Stimulated activated CD8-positive, alpha-beta memory T cell treated with anti-CD3 and anti-CD28 coated beads, Interleukin-12 subunit alpha, Interleukin-12 subunit beta, amount 100 ng/mL, for 24 hours (primary cell): ENCODE results near the gene RAI1.
A peak's percentile ranks its signal among the peaks of the same experiment; 100 is the strongest.
"Not testable (repeated sequence)": the region's sequence is repeated elsewhere in the genome, so short reads cannot be mapped to it uniquely, and the experiment has no call there.

Source experiments
- DNase-seq: peaks from one replicate; pipeline ENCODE4 v3.0.0-alpha.2; 2020; ENCODE audit errors: extremely low read depth

Gene RAI1

DNA sequence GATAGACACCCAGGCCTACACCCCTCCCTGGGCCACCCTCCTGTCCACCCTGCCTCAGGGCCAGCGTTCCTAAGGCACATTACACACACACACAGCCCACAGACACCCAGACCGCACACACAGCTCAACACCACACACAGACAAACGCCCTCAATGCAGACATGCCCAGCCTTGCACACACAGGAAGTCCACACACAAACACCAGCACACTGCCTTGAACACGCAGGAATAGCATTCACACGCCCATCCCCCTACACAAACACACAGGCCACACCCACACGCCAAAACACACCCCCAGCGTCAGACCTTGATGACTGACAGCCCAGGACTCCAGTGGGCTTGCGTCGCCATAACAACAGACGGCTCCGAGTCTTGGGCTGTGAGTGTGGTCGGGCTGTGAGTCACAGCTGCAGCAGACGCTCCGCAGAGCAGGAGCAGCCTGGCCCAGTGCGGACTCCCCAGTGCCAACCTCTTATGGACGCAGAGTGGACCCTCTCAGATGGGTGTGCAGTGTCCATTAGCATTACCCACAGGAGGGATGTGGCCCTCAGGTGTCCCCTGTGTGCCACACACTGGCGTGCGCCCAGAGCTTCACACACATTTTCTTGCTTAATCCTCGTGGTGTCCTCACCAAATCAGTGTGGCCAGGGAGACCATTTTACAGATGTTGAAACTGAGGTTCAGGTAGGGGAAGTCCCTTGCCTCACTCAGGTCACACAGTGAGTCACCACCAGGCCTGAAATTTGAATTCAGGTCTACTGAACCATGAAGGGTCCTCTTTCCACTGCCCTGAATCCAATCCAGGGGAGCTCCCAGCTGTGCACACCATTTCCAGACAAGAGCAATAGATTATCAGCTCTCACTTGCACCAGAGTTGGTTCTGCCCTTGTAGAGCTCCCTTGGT is 17.8 kb upstream of the RAI1 start:
- DNase-seq: peak; percentile 59

GRCh38 chr17:17664064-17664452 is 17.2 kb upstream of the RAI1 start:
- no peak for DNase-seq

- no peak for DNase-seq
These were observed 16.0 kb upstream of the RAI1 start for GRCh38 chr17:17665255-17665654.

DNA sequence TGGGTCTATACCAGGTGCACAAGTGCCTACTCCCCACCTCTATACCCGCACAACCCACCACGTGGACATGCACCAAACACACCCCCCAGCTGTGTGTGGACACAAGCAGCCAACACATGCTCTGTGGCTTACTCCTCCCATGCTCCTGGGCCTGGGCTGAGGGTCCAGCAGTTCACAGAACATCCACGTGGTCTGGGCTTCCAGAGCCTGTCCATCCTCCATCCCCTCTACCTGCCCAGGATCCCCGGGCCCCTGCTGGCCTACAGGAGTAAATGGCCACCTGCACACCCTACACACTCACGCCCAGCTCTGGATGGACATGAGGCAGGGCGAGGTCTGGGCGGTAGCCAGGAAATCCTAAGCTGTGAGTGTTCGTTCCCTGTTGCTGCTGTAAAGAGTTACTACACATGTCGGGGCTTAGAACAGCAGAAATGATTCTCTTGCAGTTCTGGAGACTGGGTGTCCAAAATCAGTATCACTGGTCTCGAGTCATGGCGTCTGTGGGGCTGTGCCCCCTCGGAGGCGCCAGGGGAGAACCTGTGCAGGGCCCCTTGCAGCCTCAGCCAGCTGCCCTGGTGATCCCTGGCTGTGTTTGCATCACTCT is 15.0 kb upstream of the RAI1 start:
- no peak for DNase-seq

- DNase-seq: no peak
These were observed 14.0 kb upstream of the RAI1 start for GRCh38 chr17:17667231-17667630.

DNA sequence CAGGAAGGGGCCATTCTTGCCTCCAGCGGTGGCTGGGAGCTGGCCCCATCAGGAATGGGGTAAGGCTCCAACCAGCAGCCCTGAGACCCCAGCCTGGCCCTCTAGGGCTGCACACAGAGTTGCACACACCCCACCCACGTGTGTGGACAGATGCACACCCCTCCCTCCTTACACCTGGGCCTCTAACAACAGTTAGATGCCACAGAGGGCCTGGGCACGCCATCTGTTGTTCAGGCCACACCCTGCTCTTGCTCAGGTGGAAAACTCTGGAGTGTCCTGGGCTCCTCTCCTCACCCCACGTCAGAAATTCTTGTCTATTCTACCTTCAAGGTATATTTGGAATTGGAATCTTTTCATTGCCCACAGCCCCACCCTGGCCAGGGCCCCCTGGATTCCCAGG is 13.3 kb upstream of the RAI1 start:
- DNase-seq: no peak

DNA sequence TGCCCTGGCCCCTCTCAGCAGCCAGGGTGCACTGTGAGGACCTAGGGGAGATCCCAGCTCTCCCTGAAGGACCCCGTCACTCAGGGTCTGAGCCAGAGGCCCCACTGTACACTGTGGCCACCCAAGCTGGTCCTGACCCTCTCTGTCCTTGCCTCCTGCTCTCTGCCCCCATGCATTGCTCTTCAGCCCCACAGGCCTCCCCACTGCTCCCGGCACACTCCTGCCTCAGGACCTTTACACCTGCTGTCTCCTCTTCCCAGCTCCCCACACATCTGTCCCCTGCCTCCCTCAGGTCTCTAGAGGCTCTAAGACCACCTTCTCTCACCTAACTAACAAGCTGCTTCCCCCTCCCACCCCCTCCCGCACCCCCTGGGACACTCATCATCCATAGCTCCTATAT is 12.9 kb upstream of the RAI1 start:
- DNase-seq: no peak

- DNase-seq: no peak
These were observed 12.3 kb upstream of the RAI1 start for GRCh38 chr17:17668775-17669579.

DNA sequence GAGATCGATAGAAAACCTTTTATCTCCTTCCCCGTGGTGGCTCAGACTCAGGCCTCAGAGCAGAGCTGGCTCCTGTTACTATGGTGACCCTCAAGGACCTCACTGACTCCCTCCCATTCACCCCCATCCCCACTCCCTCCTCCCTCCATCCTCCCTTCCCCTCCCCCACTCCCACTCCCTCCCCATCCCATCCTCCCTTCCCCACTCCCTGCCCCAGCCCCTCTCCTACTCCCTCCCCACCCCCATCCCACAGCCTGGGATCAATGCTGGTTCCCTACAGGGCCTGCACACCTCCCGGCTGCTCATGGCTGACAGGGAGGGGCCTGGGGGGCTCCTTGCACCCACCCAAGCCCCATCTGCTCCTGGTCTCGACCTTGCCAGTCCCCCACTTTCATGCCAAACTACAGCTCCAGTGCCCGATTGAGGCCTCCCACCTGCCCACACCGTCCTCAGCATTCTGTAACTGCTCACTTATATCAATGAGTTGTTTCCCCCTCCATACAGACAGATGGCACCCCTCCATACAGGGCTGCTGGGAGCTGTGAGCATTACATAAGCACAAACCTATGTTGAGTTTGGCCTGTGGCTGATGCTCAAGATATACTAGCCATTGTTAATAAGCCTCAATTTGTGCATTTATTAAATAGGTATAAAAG is 11.6 kb upstream of the RAI1 start:
- no peak for DNase-seq

GRCh38 chr17:17670701-17671305 is 10.5 kb upstream of the RAI1 start:
- no peak for DNase-seq

DNA sequence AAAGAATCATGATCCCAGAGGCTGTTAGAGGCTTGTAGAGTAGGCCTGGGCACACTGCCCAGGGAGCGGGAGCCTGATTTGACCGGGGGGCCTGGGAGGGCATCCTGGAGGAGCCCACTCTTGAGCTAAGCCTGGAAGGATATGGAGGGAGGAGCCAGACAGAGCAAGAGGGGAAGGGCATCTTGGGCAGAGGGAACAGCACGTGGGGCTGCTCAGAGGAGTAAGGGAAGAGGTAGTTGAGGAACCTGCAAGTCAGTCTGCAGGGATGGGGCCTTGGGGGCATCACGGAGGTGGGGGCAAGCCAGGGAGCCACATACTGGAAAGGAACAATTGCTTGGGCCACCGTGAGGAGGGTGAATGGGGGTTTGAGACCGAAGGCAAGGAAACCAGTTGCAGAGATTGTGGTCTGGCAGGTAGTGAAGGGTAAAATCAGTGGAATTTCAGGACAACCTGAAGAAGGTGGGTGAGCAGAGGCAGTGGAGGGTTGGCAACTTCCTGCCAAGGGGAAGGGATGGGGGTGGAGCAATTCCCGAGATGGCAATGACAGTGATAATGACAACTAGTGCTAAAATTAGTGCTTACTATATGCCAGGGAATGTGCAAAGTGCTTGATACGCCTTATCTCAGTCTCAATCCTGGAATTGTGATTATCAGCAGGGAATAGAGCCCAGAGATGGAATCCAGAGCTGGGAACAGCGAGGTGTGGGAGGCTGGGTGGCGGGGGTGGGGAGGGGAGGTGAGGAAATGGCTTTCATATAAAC is 9.7 kb upstream of the RAI1 start:
- DNase-seq: no peak

DNA sequence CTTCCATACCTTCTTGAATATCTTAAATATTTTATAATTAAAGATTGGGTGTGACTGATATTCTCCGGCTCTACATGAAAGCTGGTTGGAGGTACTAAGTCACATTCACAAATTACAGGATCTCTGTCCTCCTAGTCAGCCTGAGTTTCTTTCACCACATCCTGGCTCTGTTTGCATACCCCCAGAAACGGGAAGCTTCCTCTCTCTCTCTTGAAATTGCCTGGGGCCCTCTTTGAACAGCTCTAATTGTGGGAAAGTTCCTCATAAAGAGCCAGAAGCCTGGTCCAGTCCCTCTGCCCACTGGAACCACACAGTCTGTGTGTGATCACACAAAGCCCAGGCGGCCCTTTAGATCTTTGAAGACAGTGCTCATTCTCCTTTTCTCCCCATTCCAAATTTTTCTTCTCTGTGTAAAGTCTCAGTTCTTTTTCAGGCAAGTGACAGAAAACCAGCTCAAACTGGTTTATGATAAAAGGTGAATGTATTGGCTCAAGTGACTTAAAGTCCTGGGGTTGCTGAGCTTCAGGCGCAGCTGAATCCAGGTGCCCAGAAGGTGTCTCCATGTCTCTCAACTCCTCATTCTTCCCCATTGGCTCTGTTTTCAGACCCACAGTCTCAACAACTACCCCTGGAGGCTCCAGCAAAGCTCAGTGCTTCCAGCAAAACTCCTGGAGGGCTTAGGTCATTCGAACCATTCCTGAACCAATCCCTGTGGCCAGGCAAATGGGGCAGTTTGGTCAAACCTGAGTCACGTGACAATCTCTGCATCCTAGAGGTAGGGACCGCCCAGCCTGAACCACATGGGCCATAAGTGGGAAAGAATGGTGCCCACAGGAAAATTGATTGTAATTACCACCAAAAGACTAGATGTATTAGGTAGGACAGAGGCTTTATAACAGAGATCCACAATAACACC is 8.5 kb upstream of the RAI1 start:
- DNase-seq: no peak

DNA sequence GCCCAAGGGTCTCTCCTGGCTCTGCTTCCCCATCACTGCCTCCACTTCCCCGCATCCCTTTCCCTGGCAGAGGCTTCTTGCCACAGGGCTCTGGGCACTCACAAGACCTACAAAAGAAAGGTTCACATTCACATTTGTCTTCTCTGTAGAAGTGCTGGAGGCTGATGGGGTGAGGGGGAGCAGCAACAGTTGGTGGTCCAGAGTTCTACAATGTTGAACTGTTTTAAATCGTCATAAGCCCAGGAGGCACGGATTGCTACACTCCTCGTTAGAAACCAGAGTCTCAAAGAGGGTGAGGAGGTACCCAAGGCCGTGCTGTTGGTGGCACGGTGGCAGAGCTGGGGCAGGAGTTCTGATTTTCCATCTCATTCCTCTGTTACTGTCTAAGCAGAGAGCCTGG is 5.8 kb upstream of the RAI1 start:
- DNase-seq: no peak

DNA sequence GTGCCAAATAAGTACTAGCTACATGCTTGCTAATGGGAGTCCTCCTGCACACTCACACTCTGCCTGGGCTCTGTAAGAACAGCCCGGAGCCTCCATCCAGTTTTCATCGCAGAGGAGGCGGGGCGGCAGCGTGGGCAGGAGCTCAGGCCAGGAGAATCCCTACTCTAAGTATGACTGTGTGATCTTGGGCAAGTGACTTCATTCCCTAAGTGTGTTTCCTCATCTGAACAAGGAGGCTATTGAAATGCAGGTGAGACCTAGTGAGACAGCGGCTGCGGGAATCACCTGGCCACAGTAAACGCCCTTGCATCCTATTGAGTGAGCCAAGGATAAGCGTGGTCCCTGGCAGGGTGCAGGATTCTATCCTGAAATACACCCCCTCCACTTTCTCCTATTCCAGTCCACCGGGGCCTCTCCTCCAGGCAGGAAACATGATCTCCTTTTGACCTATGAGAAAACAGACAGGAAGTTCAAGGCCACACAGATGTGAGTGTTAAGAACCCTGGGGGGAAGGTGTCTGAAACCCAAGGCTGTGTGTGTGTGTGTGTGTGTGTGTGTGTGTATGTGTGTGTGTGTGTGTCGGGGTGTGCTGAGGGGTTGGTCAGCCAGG is 5.2 kb upstream of the RAI1 start:
- DNase-seq: no peak

GRCh38 chr17:17676752-17677151 is 4.5 kb upstream of the RAI1 start:
- no peak for DNase-seq

DNA sequence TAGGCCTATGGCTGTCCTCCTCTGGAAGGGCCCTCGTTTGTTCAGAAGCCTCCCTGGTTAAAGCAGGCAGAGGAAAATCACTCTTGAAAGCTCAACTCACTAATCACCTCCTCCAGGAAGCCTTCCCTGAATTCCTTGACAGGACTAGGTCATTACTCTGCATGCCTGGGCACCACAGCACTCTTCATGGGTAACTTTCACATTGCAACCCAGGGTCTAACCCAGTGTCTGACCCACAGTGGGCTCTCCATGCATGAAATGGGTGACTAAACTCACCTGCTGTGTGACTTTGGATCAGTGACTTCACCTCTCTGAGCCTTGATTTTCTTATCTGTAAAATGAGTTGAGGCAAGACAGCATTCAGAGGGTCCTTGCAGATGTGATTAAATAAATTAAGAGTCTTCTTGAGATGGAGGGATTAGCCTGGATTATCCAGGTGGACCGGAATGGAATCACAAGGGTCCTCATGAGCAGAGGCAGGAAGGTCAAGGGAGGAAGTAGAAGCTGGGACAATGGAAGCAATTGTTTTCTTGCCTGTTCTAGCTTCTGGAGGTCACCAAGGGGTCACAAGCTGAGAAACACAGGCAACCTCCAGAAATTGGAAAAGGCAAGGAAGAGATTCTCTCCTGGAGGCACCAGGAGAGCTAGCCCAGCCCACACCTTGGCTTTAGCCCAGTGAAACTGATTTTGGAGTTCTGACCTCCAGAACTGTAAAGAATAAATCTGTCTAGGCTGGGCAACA is 3.8 kb upstream of the RAI1 start:
- DNase-seq: no peak

DNA sequence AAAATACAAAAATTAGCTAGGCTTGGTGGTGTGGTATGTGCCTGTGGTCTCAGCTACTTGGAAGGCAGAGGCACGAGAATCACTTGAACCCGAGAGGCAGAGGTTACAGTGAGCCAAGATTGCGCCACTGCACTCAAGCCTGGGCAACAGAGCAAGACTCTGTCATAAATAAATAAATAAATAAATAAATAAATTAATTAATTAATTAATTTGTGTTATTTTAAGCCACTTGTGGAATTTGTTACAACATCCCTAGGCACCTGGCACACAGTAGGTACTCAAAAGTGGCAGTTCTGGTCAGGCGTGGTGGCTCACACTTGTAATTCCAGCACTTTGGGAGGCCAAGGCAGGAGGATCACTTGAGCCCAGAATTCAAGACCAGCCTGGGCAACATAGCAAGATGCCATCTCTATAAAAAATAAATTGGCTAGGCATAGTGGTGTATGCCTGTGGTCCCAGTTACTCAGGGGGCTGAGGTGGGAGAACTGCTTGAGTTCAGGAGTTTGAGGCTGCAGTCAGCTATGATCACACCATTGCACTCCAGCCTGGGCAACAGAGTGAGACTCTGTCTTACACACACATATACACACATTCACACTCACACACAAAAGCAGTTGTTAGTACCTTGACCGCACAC is 3.1 kb upstream of the RAI1 start:
- not testable (repeated sequence) for DNase-seq

DNA sequence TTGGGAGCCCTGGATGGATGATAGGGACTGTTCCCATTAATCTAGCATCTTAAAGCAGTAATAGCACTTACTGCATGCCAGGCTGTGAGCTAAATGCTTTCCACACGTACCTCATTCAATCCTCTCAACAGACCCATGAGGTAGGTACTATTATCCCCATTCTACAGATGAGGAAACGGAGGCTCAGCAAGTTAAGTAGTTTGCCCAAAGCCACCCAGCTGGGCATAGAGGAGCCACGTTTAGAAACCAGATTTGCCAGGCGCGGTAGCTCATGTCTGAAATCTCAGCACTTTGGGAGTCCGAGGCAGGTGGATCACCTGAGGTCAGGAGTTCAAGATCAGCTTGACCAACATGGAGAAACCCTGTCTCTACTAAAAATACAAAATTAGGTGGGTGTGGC is 2.0 kb upstream of the RAI1 start:
- no peak for DNase-seq
